HTR-8/SVneo (cell line): ENCODE measurements around the gene PDGFRB.

Experiments
- DNase-seq: peaks from one replicate; pipeline ENCODE4 v3.0.0; 2011; ENCODE audit warnings: low spot score, mixed read lengths; ENCODE audit not compliant: insufficient read length
- FAIRE-seq: peaks from 2 replicates; lab custom pipeline; 2011; peaks lifted over from hg19 to GRCh38; lab: Jason Lieb, UNC

Gene PDGFRB

GRCh38 chr5:150183436-150183835 lies 27.8 kb upstream of the PDGFRB start:
- DNase-seq, result no peak
- FAIRE-seq, result no peak

DNA sequence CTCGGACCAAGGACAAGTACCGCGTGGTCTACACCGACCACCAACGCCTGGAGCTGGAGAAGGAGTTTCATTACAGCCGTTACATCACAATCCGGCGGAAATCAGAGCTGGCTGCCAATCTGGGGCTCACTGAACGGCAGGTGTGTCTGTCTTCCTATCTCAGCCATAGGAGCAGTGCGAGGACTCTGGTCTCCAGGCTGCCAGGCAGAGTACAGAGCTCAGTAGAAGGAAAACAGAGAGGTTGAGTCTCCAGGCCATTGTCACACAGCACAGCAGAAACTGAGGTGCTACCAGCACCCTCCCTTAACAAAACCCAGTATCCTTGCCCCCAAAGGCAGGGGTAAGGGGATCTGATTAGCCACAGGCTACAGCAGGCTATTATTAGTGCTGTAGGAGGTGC lies 27.1 kb upstream of the PDGFRB start:
- FAIRE-seq, result no peak
- no peak for DNase-seq

- no peak for FAIRE-seq
- DNase-seq, result no peak
Measured at GRCh38 chr5:150181766-150182545, 26.3 kb upstream of the PDGFRB start.

GRCh38 chr5:150181027-150181426 lies 25.4 kb upstream of the PDGFRB start:
- DNase-seq, result no peak
- FAIRE-seq, result no peak

- no peak for DNase-seq
Measured at GRCh38 chr5:150180241-150181026, 24.8 kb upstream of the PDGFRB start.

GRCh38 chr5:150179019-150179620 lies 23.5 kb upstream of the PDGFRB start:
- FAIRE-seq (no peak), DNase-seq (no peak)

More at GRCh38 chr5:150180241-150181026, 24.8 kb upstream of the PDGFRB start:
- FAIRE-seq, result no peak

GRCh38 chr5:150178262-150178661 lies 22.6 kb upstream of the PDGFRB start:
- FAIRE-seq (no peak), DNase-seq (no peak)

- DNase-seq (no peak), FAIRE-seq (no peak)
Measured at GRCh38 chr5:150177721-150178120, 22.1 kb upstream of the PDGFRB start.

DNA sequence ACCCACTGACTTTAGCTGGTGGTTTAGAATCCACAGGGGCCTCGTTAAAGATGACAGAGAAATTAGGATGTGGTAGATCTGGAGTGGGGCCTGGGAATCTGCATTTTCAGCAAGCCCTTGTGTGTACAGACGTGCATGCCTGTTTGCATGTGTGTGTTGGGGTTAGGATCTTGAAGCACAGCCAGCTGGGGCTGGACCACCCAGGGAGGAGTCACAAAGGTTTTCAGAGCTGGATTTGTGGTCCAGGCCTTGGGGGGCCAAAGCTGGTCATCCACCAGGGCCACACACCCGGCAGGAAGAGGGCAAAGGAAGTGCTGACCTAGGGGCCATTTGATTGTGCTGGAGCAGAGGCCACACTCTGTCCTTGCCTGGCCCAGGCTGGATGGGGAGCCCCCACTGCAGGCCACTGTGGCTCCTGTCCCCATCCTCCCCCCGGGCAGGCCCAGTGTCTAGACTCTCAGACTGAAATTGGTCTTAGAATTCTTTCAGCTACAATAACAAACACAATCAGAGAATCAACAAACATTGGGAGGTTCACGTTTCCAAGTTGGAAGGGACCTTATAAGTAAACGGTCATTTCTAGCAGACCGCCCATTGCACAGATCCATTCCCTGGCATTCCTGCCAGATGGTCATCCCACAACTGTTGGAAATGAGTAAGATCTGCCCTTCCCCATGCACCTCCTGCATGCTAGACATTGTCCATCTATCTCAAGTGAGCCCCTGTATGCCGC lies 21.3 kb upstream of the PDGFRB start:
- DNase-seq, result no peak
- FAIRE-seq, result no peak

DNA sequence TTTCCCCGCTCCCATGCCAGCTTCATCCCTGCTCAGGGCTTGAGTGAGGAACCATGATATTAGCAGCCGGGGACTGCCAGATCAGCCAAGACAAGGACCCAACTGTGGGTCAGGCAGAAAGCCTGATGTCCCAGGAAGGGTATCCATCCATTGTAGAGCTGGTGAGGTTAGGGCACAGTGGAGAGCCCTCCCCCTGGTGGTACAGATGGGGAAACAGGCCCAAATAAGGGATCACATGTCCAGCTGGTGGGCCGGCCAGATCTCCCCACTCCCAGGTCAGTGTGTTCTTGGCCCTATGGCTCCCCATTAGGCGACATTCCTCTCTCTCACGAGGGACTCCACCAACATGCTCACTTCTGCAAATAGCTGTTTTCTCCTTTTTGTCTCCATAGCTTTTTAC lies 19.9 kb upstream of the PDGFRB start:
- DNase-seq (peak; percentile 63), FAIRE-seq (peak; percentile 31)

GRCh38 chr5:150175076-150175475 lies 19.4 kb upstream of the PDGFRB start:
- FAIRE-seq (no peak), DNase-seq (no peak)

GRCh38 chr5:150174285-150174684 lies 18.6 kb upstream of the PDGFRB start:
- DNase-seq (no peak), FAIRE-seq (no peak)

DNA sequence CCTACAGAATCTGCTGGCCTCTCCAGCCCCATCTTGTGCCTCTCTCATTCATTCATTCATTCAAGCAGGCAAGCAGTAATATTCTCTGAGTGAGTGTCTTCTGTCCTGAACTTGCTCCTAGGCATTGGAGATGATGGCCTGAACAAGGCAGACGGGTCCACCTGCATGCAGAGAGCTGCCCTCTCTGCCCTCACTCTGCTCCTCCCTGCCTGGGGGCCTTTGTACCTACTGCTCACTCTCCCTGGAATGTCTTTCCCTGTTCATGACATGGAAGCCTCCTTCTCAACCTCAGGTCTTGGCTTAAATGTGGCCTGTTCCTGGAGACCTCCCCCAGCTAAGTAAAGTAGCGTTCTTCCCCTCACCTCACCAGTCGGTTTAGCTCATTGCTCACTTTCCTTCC lies 17.5 kb upstream of the PDGFRB start:
- FAIRE-seq, result no peak
- no peak for DNase-seq

GRCh38 chr5:150172556-150172955 lies 16.9 kb upstream of the PDGFRB start:
- FAIRE-seq, result no peak
- DNase-seq, result no peak

- DNase-seq, result no peak
- no peak for FAIRE-seq
Measured at GRCh38 chr5:150172145-150172544, 16.5 kb upstream of the PDGFRB start.

- FAIRE-seq (no peak), DNase-seq (no peak)
Measured at GRCh38 chr5:150168864-150169263, 13.2 kb upstream of the PDGFRB start.

GRCh38 chr5:150167908-150168307 lies 12.3 kb upstream of the PDGFRB start:
- DNase-seq (no peak), FAIRE-seq (no peak)

- FAIRE-seq (no peak), DNase-seq (no peak)
Measured at GRCh38 chr5:150167512-150167850, 11.8 kb upstream of the PDGFRB start.

- DNase-seq (no peak), FAIRE-seq (no peak)
Measured at GRCh38 chr5:150166650-150167511, 11.2 kb upstream of the PDGFRB start, which contains the start of gene CDX1. Gene CDX1, plus strand, starts transcription at chr5:150166778. Its CDS starts 99 bp downstream, at chr5:150166877.
